ENCODE data around the gene EGLN1. TPM values are rescaled to one million over a fixed set of nuclear protein-coding genes. Genes with fewer than 3 reads are reported as not detected.

The EGLN1 gene
- total and polyA plus RNA-seq, 5 donors, result 27.9 to 79.9 (median 67.2) TPM

DNA sequence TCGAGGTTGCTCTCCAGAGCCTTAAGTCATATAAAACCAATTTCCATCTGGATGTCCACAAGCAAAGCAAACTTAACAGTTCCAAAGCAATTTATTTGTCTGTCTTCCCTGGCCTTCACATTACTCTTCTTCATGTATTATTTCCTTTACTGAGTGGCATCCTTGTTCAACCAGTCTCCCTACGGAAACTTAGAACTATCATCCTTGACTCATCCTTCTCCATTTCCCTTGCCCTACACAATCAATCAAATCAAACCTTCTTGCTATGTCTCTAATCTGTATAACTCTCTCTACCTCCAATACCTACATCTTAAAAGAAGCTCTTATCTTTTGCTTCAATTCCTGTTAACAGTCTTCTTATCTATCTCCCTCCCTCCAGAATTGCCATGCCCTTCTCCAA is 25.4 kb downstream of the EGLN1 start:
- H3K9me3 ChIP-seq (ENCODE audit: control insufficient read depth, low read length), result no peaks in the 10 kb centered on the region
- no peak overlapping the region for H3K27ac ChIP-seq (ENCODE audit: low read length)
- no peaks in the 10 kb centered on the region for H3K27me3 ChIP-seq (ENCODE audit: control insufficient read depth, insufficient read depth)
- DNase-seq, result no peak
- WGBS, result 87% methylated on average over 2 of the region's 2 CpGs
- no peak for ATAC-seq
- intact Hi-C loops (cut with DNase I), result no loop called here
- no peak overlapping the region for H3K4me3 ChIP-seq (ENCODE audit: low read length)
- H3K4me1 ChIP-seq (ENCODE audit: control insufficient read depth, insufficient read depth, low read length), result peaks cover 10% of the 10 kb centered on the region

DNA sequence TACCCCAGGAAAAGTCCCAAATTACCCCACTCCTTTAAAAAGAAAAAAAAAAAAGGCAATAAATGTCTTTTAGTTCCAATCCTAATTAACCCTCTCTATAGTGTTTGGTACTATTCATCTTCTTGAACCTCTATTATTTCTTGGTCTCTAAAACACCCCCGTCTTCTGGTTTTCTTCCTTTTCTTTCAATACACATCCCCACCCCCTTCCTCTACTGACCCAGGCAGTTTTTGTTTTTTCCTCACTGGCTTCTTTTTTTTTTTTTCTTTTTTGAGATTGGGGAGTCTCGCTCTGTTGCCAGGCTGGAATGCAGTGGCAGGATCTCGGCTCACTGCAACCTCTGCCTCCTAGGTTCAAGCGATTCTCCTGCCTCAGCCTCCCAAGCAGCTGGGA is 26.1 kb downstream of the EGLN1 start:
- H3K27ac ChIP-seq (ENCODE audit: low read length), result peak overlapping the region; percentile 88
- no peaks in the 10 kb centered on the region for H3K27me3 ChIP-seq (ENCODE audit: control insufficient read depth, insufficient read depth)
- peaks cover 10% of the 10 kb centered on the region for H3K4me1 ChIP-seq (ENCODE audit: control insufficient read depth, insufficient read depth, low read length)
- intact Hi-C loops (cut with DNase I), result no loop called here
- H3K4me3 ChIP-seq (ENCODE audit: low read length), result no peak overlapping the region
- DNase-seq, result no peak
- WGBS, result 61% methylated on average over 4 of the region's 4 CpGs
- ATAC-seq, result peak in 1 of 2 donors; percentile 8
- H3K9me3 ChIP-seq (ENCODE audit: control insufficient read depth, low read length), result no peaks in the 10 kb centered on the region

DNA sequence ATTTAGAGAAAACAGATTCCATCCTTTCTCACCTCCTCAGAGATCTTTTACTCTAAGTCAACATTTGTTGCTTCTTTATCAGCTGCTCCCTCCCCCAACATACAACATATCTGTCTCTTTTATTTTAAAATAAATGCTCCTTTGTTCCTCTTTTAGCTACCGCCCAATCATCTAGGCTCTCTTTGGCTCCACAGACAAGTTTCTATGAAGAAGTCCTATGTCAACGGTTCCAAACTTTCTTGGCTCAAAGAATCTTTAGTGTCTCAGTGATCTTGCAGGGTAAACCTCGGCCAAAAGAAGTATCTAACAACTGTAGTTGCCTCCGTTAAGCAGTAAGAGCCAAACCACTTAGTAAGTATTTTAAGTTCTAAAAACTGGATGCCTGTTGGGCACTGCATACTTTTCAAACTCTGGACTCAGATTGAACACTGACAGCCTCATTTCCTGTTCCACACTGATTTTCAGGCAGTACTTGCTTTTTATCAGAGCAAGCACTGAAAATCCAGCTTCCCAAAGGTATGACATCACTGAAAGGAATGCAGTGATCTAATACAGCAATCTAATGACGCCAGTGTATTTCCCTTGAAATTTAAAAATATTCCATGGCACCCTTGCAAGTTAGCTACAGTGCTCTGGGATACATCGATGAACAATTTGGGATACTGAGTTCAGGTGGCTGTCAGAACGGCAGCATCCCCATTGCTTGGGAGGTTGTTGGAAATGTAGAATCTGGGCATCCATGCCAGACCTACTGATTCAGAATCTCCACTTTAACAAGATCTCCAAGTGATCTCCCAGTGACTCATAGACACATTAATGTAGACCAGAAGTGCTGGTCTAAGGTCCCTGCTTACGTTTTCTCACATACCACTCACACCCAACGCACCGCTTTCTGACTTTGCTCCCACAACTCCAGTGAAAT is 26.8 kb downstream of the EGLN1 start:
- Histone ChIP-seq H3K9me3 (ENCODE audit: control insufficient read depth, low read length) (no peaks in the 10 kb centered on the region), H3K27me3 (ENCODE audit: control insufficient read depth, insufficient read depth) (no peaks in the 10 kb centered on the region), H3K27ac (ENCODE audit: low read length) (peak overlapping the region; percentile 88), H3K4me3 (ENCODE audit: low read length) (no peak overlapping the region), H3K4me1 (ENCODE audit: control insufficient read depth, insufficient read depth, low read length) (peaks cover 10% of the 10 kb centered on the region)
- no peak for DNase-seq
- intact Hi-C loops (cut with DNase I), result no loop called here
- peak; percentile 90 to 94 for ATAC-seq
- WGBS, result 28% methylated on average over 10 of the region's 10 CpGs

DNA sequence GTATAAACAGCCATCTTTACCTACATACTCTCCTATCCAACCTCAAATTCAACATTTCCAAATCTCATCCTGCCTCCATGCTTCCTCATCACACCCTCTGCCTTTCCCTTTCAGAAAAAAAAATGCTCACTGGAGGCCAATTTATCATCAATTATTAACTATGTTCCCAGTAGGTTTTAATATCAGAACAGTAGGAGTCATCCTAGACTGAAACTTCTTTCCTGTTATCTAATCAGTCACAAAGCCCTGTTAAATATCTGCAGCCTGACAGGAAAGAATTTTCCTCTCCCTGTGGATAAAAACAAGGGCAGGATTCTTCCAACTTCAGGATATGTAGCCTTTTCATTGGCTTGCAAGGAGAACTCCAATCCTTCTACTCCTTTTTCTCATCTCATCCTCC is 28.4 kb downstream of the EGLN1 start:
- Histone ChIP-seq H3K27me3 (ENCODE audit: control insufficient read depth, insufficient read depth) (no peaks in the 10 kb centered on the region), H3K4me1 (ENCODE audit: control insufficient read depth, insufficient read depth, low read length) (peaks cover 10% of the 10 kb centered on the region), H3K27ac (ENCODE audit: low read length) (no peak overlapping the region), H3K9me3 (ENCODE audit: control insufficient read depth, low read length) (no peaks in the 10 kb centered on the region), H3K4me3 (ENCODE audit: low read length) (no peak overlapping the region)
- ATAC-seq (no peak), DNase-seq (no peak)
- intact Hi-C loops (cut with DNase I), result no loop called here

DNA sequence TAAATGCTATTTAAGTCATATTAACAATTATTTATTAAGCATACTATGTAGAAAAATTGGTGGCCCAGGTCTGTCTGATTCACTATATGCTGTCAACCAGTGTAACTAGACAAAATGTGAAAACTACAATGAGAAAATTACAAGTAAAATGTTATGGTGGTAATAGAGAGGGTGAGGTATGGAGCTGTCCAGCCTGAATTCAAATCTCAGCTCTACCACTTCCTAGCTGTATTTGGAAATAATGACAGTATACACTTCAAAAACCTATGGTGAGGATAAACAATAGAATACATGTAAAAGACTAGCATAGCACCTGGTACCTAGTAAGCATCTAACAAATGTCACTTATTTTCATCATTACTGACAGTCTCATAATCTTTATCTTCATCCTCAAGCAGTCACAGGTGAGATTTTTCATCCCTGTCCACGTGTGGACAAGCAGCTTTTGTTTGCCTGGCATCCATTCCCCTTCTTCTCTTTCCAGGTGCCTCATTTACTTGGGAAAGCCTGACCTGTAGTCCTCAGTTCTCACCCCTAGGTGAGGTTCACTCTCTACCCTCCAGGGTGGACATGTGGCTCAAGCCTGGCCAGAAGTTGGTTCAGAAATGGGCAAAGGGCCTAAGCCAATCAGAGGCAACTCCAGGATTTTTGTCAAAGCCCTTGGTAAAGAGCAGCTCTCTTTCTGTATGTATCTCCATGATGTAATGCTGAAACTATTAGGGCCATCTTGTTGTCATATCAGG is 29.5 kb downstream of the EGLN1 start:
- DNase-seq, result no peak
- Histone ChIP-seq H3K9me3 (ENCODE audit: control insufficient read depth, low read length) (no peaks in the 10 kb centered on the region), H3K4me1 (ENCODE audit: control insufficient read depth, insufficient read depth, low read length) (peaks cover 13% of the 10 kb centered on the region), H3K27me3 (ENCODE audit: control insufficient read depth, insufficient read depth) (no peaks in the 10 kb centered on the region), H3K27ac (ENCODE audit: low read length) (no peak overlapping the region), H3K4me3 (ENCODE audit: low read length) (no peak overlapping the region)
- WGBS, result 62% methylated on average over 1 of the region's 1 CpG
- ATAC-seq, result no peak
- intact Hi-C loops (cut with DNase I), result no loop called here

DNA sequence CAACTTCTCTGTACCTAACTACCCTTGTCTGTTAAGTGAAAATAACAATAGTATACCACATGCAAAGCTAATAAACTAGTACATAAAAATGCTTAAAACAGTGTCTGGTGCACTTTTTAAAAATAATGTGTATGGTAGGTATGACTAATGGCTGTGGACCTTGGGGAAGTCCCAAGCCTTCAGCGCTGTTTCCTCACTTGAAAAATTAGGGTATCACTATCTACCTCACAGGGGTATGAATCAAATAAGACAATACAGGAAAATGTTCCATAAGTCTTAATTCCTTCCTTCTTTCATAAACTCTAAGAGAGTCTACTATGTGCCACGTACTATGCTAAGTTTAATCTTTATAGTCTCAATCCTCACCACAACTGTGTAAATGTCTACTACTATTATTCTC is 32.0 kb downstream of the EGLN1 start:
- WGBS, result 69% methylated on average over 2 of the region's 2 CpGs
- Histone ChIP-seq H3K27ac (ENCODE audit: low read length) (no peak overlapping the region), H3K4me3 (ENCODE audit: low read length) (no peak overlapping the region), H3K27me3 (ENCODE audit: control insufficient read depth, insufficient read depth) (no peaks in the 10 kb centered on the region), H3K4me1 (ENCODE audit: control insufficient read depth, insufficient read depth, low read length) (peaks cover 6% of the 10 kb centered on the region), H3K9me3 (ENCODE audit: control insufficient read depth, low read length) (no peaks in the 10 kb centered on the region)
- ATAC-seq, result no peak
- no peak for DNase-seq
- intact Hi-C loops (cut with DNase I), result no loop called here

DNA sequence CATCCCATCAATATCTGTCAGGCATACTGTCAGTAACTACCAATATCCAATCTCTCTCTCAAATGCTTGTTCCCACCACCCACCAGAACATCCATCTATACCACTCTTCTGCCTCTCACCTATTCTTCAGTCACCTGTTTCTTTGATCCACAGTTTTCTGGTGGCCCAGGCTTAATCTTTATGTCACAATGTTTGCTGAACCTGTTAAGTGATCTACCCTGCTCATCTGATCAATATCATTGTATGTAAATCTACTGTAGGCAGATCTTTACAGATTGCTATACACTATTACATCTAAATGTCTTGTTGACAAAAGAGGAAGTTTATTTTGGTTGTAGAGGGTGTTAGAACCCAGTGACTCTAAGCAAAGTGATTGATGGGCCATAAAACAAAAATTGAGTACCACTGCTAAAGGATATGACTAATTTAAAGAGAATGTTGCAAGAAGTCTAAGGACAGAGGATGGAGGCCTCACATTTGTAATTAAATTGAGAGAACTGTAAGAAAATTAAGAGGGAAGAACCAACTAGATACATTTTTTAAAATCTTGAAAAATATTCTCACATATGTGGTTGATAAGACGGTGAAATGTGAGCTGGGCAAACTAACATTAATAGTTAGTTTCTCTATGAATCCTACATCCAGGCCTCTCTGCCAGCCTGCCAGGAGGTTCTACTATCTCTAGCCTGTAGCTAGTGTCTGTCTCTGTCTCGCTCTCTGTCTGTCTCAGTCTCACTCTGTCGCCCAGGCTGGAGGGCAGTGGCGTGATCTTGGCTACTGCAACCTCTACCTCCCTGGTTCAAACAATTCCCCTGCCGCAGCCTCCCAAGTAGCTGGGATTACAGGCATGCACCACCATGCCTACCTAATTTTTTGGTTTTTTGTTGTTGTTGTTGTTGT is 34.1 kb downstream of the EGLN1 start:
- ATAC-seq (no peak), DNase-seq (no peak)
- 88% methylated on average over 5 of the region's 5 CpGs for WGBS
- H3K9me3 ChIP-seq (ENCODE audit: control insufficient read depth, low read length), result no peaks in the 10 kb centered on the region
- H3K4me1 ChIP-seq (ENCODE audit: control insufficient read depth, insufficient read depth, low read length), result peaks cover 8% of the 10 kb centered on the region
- H3K27me3 ChIP-seq (ENCODE audit: control insufficient read depth, insufficient read depth), result no peaks in the 10 kb centered on the region
- no peak overlapping the region for H3K27ac ChIP-seq (ENCODE audit: low read length)
- intact Hi-C loops (cut with DNase I), result no loop called here
- no peak overlapping the region for H3K4me3 ChIP-seq (ENCODE audit: low read length)

DNA sequence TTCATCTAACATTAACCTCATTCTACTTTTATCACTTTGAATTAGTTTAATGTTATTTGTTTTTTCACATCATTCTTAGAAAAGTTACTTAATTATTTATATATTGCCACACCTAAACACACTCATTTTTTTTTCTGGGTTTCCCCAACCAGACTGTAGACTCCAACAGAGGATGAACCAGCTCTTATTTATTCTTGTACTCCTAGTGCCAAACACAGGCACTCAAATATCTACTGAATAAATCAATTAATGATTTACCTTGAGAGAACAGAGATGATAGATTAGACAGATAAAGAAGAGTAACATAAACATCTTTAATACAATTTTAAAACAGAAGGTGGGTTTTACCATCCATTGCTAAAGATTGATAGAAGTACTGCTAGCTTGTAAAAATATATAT is 35.6 kb downstream of the EGLN1 start:
- no peaks in the 10 kb centered on the region for H3K9me3 ChIP-seq (ENCODE audit: control insufficient read depth, low read length)
- no peak overlapping the region for H3K27ac ChIP-seq (ENCODE audit: low read length)
- intact Hi-C loops (cut with DNase I), result no loop called here
- no peaks in the 10 kb centered on the region for H3K27me3 ChIP-seq (ENCODE audit: control insufficient read depth, insufficient read depth)
- ATAC-seq (no peak), DNase-seq (no peak)
- H3K4me3 ChIP-seq (ENCODE audit: low read length), result no peak overlapping the region
- H3K4me1 ChIP-seq (ENCODE audit: control insufficient read depth, insufficient read depth, low read length), result peaks cover 5% of the 10 kb centered on the region

DNA sequence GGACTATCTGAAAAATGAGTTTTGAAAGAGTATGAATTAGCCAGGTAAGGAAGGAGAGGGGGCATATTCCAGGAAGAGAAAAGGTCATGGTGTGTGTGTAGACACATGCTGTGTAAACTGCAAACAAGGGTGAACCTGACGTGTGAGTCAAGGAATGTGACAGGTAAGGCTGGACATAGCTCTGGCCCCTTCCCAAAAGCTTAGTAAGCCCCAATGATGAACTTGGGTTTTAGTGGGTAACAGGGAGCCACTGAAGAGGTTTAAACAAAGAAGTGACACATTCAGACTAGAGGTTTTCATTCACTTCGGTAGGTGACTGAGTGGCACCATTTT is 36.7 kb downstream of the EGLN1 start:
- H3K27me3 ChIP-seq (ENCODE audit: control insufficient read depth, insufficient read depth), result no peaks in the 10 kb centered on the region
- ATAC-seq (no peak), DNase-seq (no peak)
- 90% methylated on average over 2 of the region's 2 CpGs for WGBS
- no peak overlapping the region for H3K27ac ChIP-seq (ENCODE audit: low read length)
- H3K9me3 ChIP-seq (ENCODE audit: control insufficient read depth, low read length), result no peaks in the 10 kb centered on the region
- H3K4me3 ChIP-seq (ENCODE audit: low read length), result no peak overlapping the region
- H3K4me1 ChIP-seq (ENCODE audit: control insufficient read depth, insufficient read depth, low read length), result peaks cover 5% of the 10 kb centered on the region
- intact Hi-C loops (cut with DNase I), result no loop called here

DNA sequence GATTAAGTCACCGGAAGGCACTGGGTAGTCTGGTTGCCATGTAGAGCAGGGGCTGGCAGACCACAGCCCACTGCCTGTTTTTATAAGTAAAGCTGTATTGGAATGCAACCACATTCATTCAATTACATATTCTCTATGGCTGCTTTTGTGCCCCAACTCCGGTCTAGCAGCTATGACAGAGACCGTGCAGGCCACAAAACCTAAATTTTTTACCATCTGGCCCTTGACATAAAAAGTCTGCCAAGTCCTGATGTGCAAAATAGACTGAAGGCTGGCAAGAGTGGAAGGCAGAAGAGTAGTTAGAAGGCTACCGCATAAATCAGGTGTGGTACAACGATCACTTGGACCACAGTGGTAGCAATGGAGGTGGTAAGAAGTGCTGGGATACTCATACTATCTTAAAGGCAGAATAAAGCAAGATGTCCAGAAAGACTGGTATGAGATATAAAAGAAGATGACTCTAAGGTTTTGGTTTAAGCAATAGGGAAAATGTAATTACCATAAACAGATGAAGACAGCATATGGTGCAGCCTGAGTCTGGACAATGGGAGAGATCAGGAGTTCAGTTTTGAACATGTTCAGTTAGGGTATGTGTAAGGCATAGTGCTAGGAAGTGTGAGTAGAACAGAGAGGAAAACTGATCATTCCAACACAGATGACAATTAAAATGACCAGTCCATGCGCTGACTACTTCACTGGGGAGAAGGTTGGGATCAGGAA is 37.2 kb downstream of the EGLN1 start:
- H3K9me3 ChIP-seq (ENCODE audit: control insufficient read depth, low read length), result no peaks in the 10 kb centered on the region
- ATAC-seq, result no peak
- 92% methylated on average over 6 of the region's 6 CpGs for WGBS
- intact Hi-C loops (cut with DNase I), result no loop called here
- H3K4me1 ChIP-seq (ENCODE audit: control insufficient read depth, insufficient read depth, low read length), result peaks cover 6% of the 10 kb centered on the region
- no peak overlapping the region for H3K27ac ChIP-seq (ENCODE audit: low read length)
- H3K27me3 ChIP-seq (ENCODE audit: control insufficient read depth, insufficient read depth), result no peaks in the 10 kb centered on the region
- no peak for DNase-seq
- H3K4me3 ChIP-seq (ENCODE audit: low read length), result no peak overlapping the region

All from right cardiac atrium (tissue), 5 donors.